Tibial nerve (tissue), 4 donors: ENCODE results near the gene ACSL5. TPM values are rescaled to one million over a fixed set of nuclear protein-coding genes. Genes with fewer than 3 reads are reported as not detected.

Experiments used
- DNase-seq, 2 donors: peaks; one replicate each; pipeline ENCODE4 v3.0.0-alpha.2; 2019; ENCODE audit warnings: low spot score in 2 of 2
- H3K27ac ChIP-seq, 4 donors: fragments of 200-600 bp; sonication (generic) in 3 of 4; one replicate each; pipeline ENCODE4 v1.5.1; 2017 to 2019; ENCODE audit warnings: mild to moderate bottlenecking in 1 of 4
- H3K27me3 ChIP-seq, 2 donors: fragments of 200-600 bp; sonication (generic) in 1 of 2; one replicate each; pipeline versions ENCODE4 v1.5.1 to v1.6.0; 2017 to 2019
- H3K36me3 ChIP-seq, 3 donors: fragments of 200-600 bp; sonication (generic); one replicate each; pipeline ENCODE4 v1.5.1; 2018 to 2019
- H3K4me1 ChIP-seq, 4 donors: fragments of 200-600 bp; sonication (generic) in 3 of 4; one replicate each; pipeline ENCODE4 v1.5.1; 2017 to 2019
- H3K4me3 ChIP-seq, 4 donors: fragments of 200-600 bp; sonication (generic) in 3 of 4; one replicate each; pipeline ENCODE4 v1.5.1; 2017 to 2019; ENCODE audit warnings: mild to moderate bottlenecking in 1 of 4, moderate library complexity in 1 of 4
- H3K9me3 ChIP-seq, 4 donors: fragments of 200-600 bp; sonication (generic) in 3 of 4; one replicate each; pipeline ENCODE4 v1.5.1; 2017 to 2019
- CTCF ChIP-seq, 5 experiments: fragments of 200-600 bp in 3 of 5; fragments of 450-650 bp in 2 of 5; sonication (generic) in 3 of 5; IDR thresholded peaks; one replicate each; pipeline ENCODE4 v1.5.1; 2016 to 2019; ENCODE audit warnings: antibody characterized with exemption in 5 of 5, mild to moderate bottlenecking in 3 of 5, moderate library complexity in 2 of 5
- EP300 ChIP-seq, 2 donors: sonication (generic); formaldehyde crosslinking; IDR thresholded peaks; one replicate each; pipeline ENCODE4 v1.6.1; 2017; ENCODE audit warnings: antibody characterized with exemption in 2 of 2, mild to moderate bottlenecking in 1 of 2
- POLR2A ChIP-seq, 2 donors: fragments of 450-650 bp; IDR thresholded peaks; one replicate each; pipeline ENCODE4 v1.6.1; 2017; ENCODE audit warnings: antibody characterized with exemption in 2 of 2, mild to moderate bottlenecking in 2 of 2, moderate library complexity in 2 of 2
- WGBS, 2 donors: methylation state at CpG; one replicate each; pipeline ENCODE4 v1.1.5; 2018; 5-methylcytosine and 5-hydroxymethylcytosine counted together
- total RNA-seq, 4 donors: library from RNA; depleted of rRNA; stranded (reverse); fragments of >200 nt; gene quantifications; one replicate each; pipeline ENCODE4 v1.1.0, GENCODE V29; 2016

Gene ACSL5
- total RNA-seq, 4 donors from 2014 or later, result 12.2 to 22.7 (median 13.1) TPM

- TF ChIP-seq POLR2A (IDR thresholded peaks at IDR 0.05) (no peak), CTCF (IDR thresholded peaks at IDR 0.05) (no peak), EP300 (IDR thresholded peaks at IDR 0.05) (no peak)
- Histone ChIP-seq H3K4me3 (no peak overlapping the region), H3K27me3 (no peaks in the 10 kb centered on the region), H3K27ac (no peak overlapping the region), H3K9me3 (no peaks in the 10 kb centered on the region), H3K4me1 (peaks cover 0 to 25% (median 6%) of the 10 kb centered on the region in 4 donors), H3K36me3 (no peaks in the 10 kb centered on the region)
- DNase-seq, result no peak
- 92 to 94% methylated on average over 6 of the region's 6 CpGs for WGBS, 2 donors
Observed at GRCh38 chr10:112365014-112365432, 8.9 kb upstream of the ACSL5 start.

- H3K9me3 ChIP-seq, result no peaks in the 10 kb centered on the region
- 77 to 81% methylated on average over 5 to 6 of the region's 6 CpGs for WGBS, 2 donors
- H3K27me3 ChIP-seq, result no peaks in the 10 kb centered on the region
- no peak overlapping the region for H3K27ac ChIP-seq
- TF ChIP-seq EP300 (IDR thresholded peaks at IDR 0.05) (no peak), POLR2A (IDR thresholded peaks at IDR 0.05) (no peak), CTCF (IDR thresholded peaks at IDR 0.05) (no peak)
- DNase-seq, result no peak
- peaks cover 0 to 21% (median 6%) of the 10 kb centered on the region in 4 donors for H3K4me1 ChIP-seq
- H3K36me3 ChIP-seq, result no peaks in the 10 kb centered on the region
- no peak overlapping the region for H3K4me3 ChIP-seq
Observed at GRCh38 chr10:112365451-112365850, 8.5 kb upstream of the ACSL5 start.

- no peak overlapping the region for H3K27ac ChIP-seq
- TF ChIP-seq POLR2A (IDR thresholded peaks at IDR 0.05), result no peak
- no peak for TF ChIP-seq CTCF (IDR thresholded peaks at IDR 0.05)
- no peak for TF ChIP-seq EP300 (IDR thresholded peaks at IDR 0.05)
- peaks cover 0 to 8% (median 0%) of the 10 kb centered on the region in 4 donors for H3K4me1 ChIP-seq
- no peak overlapping the region for H3K4me3 ChIP-seq
- H3K36me3 ChIP-seq, result no peaks in the 10 kb centered on the region
- no peak for DNase-seq
- 69 to 73% methylated on average over 3 of the region's 3 CpGs for WGBS, 2 donors
- H3K27me3 ChIP-seq, result no peaks in the 10 kb centered on the region
- H3K9me3 ChIP-seq, result no peaks in the 10 kb centered on the region
Observed at GRCh38 chr10:112366992-112367391, 6.9 kb upstream of the ACSL5 start.

GRCh38 chr10:112367516-112367915, 6.4 kb upstream of the ACSL5 start:
- H3K4me1 ChIP-seq, result peaks cover 0 to 3% (median 0%) of the 10 kb centered on the region in 4 donors
- H3K4me3 ChIP-seq, result no peak overlapping the region
- no peak for DNase-seq
- TF ChIP-seq POLR2A (IDR thresholded peaks at IDR 0.05), result no peak
- TF ChIP-seq CTCF (IDR thresholded peaks at IDR 0.05), result no peak
- no peak for TF ChIP-seq EP300 (IDR thresholded peaks at IDR 0.05)
- no peaks in the 10 kb centered on the region for H3K27me3 ChIP-seq
- H3K9me3 ChIP-seq, result no peaks in the 10 kb centered on the region
- no peak overlapping the region for H3K27ac ChIP-seq
- 83 to 91% methylated on average over 3 to 4 of the region's 4 CpGs for WGBS, 2 donors
- no peaks in the 10 kb centered on the region for H3K36me3 ChIP-seq

GRCh38 chr10:112369495-112370423, 4.2 kb upstream of the ACSL5 start:
- TF ChIP-seq EP300 (IDR thresholded peaks at IDR 0.05) (no peak), POLR2A (IDR thresholded peaks at IDR 0.05) (no peak), CTCF (IDR thresholded peaks at IDR 0.05) (no peak)
- no peaks in the 10 kb centered on the region for H3K27me3 ChIP-seq
- H3K36me3 ChIP-seq, result no peaks in the 10 kb centered on the region
- no peaks in the 10 kb centered on the region for H3K9me3 ChIP-seq
- H3K4me1 ChIP-seq, result peaks cover 0 to 1% (median 0%) of the 10 kb centered on the region in 4 donors
- no peak overlapping the region for H3K27ac ChIP-seq
- no peak overlapping the region for H3K4me3 ChIP-seq
- WGBS, 2 donors, result 84 to 91% methylated on average over 21 to 40 of the region's 40 CpGs
- no peak for DNase-seq
